Colonic mucosa (tissue), 4 donors: ENCODE measurements around the gene PRLR. TPM values are rescaled to one million over a fixed set of nuclear protein-coding genes. Genes with fewer than 3 reads are reported as not detected.

Experiments
- DNase-seq: peaks from one replicate; pipeline ENCODE4 v3.0.0-alpha.2; 2020
- H3K27ac ChIP-seq: fragments of 200-600 bp; one replicate; pipeline ENCODE4 v1.8.0; 2021
- H3K27me3 ChIP-seq: fragments of 200-600 bp; one replicate; pipeline ENCODE4 v1.8.0; 2021
- H3K36me3 ChIP-seq: fragments of 200-600 bp; one replicate; pipeline ENCODE4 v1.8.0; 2021
- H3K4me1 ChIP-seq: fragments of 200-600 bp; one replicate; pipeline ENCODE4 v1.8.0; 2021; ENCODE audit warnings: mild to moderate bottlenecking
- H3K4me3 ChIP-seq: fragments of 200-600 bp; one replicate; pipeline ENCODE4 v1.8.0; 2021
- H3K9ac ChIP-seq, 2 donors: one replicate each; pipeline ENCODE4 v1.7.0; 2013; ENCODE audit warnings: control low read depth in 2 of 2, low read depth in 2 of 2, low read length in 2 of 2
- H3K9me3 ChIP-seq: fragments of 200-600 bp; one replicate; pipeline ENCODE4 v1.8.0; 2021
- intact Hi-C: fragments of 100-400 bp; cut with DNase I; formaldehyde crosslinking; loops from one replicate; pipeline ENCODE4 v1.14.1; 2022
- total RNA-seq, 2 donors: library from RNA; stranded (reverse); fragmentation: NEBNext Ultra II Directional in 1 of 2; extraction: Animal tissue kit (Norgen Biotek cat#: 25700) in 1 of 2; gene quantifications; one replicate each; pipeline ENCODE4 v1.2.1, GENCODE V29; 2021
- TF ChIP-seq, protein P1 (sequence below): fragments of 200-600 bp; IDR thresholded peaks from one replicate; pipeline ENCODE4 v1.8.0; 2022; ENCODE audit warnings: antibody characterized with exemption, mild to moderate bottlenecking
- donor health status: healthy.
- donor health status: DM: no; HTN: no; CAD: no.
- donor health status: DM: no; HTN: no; CAD: no.

The PRLR gene
- total RNA-seq, 2 donors from 2014 or later, result 23.7 to 38.6 TPM

DNA sequence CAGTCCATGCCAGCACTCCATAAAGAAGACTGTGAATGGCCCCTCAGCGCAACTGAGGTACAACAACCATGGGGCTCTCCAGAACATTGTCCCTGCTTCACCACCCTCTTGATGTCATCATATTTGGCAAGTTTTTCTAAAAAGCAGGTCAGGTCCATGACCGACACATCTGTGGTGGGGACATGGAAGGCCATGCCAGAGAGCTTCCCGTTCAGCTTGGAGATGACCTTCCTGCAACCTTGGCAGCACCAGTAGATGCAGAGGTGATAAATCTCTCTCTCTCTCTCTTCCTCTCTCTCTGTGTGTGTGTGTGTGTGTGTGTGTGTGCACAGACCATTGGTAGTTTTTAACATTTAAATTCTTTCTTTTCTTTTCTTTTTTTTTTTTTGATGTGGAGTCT, 147.1 kb downstream of the PRLR start:
- Histone ChIP-seq H3K27me3 (no peaks in the 10 kb centered on the region), H3K9ac (no peak overlapping the region), H3K27ac (no peak overlapping the region), H3K4me1 (no peaks in the 10 kb centered on the region), H3K9me3 (no peaks in the 10 kb centered on the region), H3K4me3 (no peak overlapping the region), H3K36me3 (no peaks in the 10 kb centered on the region)
- TF ChIP-seq, protein P1, sequence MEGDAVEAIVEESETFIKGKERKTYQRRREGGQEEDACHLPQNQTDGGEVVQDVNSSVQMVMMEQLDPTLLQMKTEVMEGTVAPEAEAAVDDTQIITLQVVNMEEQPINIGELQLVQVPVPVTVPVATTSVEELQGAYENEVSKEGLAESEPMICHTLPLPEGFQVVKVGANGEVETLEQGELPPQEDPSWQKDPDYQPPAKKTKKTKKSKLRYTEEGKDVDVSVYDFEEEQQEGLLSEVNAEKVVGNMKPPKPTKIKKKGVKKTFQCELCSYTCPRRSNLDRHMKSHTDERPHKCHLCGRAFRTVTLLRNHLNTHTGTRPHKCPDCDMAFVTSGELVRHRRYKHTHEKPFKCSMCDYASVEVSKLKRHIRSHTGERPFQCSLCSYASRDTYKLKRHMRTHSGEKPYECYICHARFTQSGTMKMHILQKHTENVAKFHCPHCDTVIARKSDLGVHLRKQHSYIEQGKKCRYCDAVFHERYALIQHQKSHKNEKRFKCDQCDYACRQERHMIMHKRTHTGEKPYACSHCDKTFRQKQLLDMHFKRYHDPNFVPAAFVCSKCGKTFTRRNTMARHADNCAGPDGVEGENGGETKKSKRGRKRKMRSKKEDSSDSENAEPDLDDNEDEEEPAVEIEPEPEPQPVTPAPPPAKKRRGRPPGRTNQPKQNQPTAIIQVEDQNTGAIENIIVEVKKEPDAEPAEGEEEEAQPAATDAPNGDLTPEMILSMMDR, result no peak
- DNase-seq, result no peak
- intact Hi-C loops, result no loop called here

DNA sequence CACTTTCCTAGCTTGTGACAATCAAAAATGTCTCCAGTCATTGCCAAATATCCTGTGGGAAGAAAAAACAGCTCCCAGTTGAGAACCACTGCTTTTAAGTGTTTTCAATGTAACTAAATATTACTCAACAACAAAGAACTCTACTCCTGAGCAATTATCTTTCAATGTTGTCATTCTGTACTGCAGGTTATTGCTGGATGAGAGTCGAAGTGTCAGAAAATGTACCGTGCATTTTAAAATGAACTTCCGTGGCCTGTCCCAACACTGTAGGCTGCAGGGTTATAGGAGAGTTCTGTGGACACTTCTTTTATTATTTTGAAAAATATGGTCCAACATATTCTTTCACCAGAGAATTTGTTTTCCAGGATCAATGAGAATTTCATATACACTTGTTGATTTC, 147.8 kb downstream of the PRLR start:
- Histone ChIP-seq H3K36me3 (no peaks in the 10 kb centered on the region), H3K4me3 (no peak overlapping the region), H3K27me3 (no peaks in the 10 kb centered on the region), H3K27ac (no peak overlapping the region), H3K9me3 (no peaks in the 10 kb centered on the region), H3K9ac (no peak overlapping the region), H3K4me1 (no peaks in the 10 kb centered on the region)
- no peak for DNase-seq
- TF ChIP-seq, protein P1, result no peak
- intact Hi-C loops, result no loop called here

DNA sequence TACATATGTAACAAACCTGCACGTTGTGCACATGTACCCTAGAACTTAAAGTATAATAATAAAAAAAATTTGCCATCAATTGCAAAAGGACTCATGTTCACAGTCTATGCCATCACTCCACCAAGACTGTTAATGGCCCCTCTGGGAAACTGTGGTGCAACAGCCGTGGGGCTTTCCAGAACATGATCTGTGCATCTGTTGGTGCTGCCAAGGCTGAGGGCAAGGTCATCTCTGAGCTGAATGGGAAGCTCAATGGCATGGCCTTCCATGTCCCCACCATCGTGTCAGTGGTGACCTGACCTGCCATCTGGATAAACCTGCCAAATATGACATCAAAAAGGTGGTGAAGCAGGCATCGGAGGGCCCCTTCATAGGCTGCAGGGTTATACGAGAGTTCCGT, 149.2 kb downstream of the PRLR start:
- no peak overlapping the region for H3K9ac ChIP-seq
- no peaks in the 10 kb centered on the region for H3K4me1 ChIP-seq
- TF ChIP-seq, protein P1, result no peak
- no peaks in the 10 kb centered on the region for H3K27me3 ChIP-seq
- no peaks in the 10 kb centered on the region for H3K9me3 ChIP-seq
- no peaks in the 10 kb centered on the region for H3K36me3 ChIP-seq
- no peak for DNase-seq
- H3K4me3 ChIP-seq, result no peak overlapping the region
- H3K27ac ChIP-seq, result no peak overlapping the region
- intact Hi-C loops, result no loop called here

DNA sequence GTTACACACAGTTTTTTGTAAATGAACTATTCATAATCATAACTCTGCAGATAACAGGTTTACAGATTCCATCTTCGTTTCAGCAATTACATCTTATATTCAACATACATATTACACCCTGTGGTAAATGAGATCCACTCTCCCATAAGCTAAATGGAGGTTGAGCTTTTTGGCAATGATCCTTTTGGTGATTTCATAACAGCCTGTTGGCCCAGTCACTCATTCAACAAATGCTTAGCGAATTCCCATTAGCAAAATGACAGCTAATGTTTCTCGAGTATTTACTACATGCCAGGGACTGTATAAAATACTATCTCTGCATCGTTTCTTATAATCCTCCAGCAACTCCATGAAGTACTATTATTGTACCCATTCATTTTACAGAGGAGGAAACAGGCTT, 157.1 kb downstream of the PRLR start:
- TF ChIP-seq, protein P1, result no peak
- H3K27ac ChIP-seq, result no peak overlapping the region
- no peaks in the 10 kb centered on the region for H3K27me3 ChIP-seq
- no peak overlapping the region for H3K9ac ChIP-seq
- H3K4me1 ChIP-seq, result no peaks in the 10 kb centered on the region
- no peak for DNase-seq
- intact Hi-C loops, result no loop called here
- no peaks in the 10 kb centered on the region for H3K36me3 ChIP-seq
- H3K4me3 ChIP-seq, result no peak overlapping the region
- no peaks in the 10 kb centered on the region for H3K9me3 ChIP-seq

DNA sequence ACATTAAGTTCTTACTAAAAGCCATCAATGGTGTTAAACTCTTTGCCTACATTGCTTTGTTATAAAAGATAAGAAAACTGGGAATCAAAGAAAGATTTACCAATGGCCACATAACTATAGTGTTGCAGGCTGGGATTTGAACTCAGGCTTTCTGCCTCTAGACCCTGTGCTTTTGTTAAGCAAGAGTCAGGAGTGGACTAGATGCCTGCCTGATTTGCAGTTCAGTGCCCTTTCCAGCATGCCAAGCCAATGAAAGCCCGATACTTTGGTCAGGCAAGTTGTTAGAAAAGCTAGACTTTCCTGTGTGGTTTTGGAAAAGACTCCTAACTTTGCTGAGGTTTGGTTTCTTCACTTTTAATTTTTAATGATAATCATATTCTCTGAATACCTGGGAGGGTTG, 161.1 kb downstream of the PRLR start:
- Histone ChIP-seq H3K9me3 (no peaks in the 10 kb centered on the region), H3K4me1 (no peaks in the 10 kb centered on the region), H3K27ac (no peak overlapping the region), H3K27me3 (no peaks in the 10 kb centered on the region), H3K9ac (no peak overlapping the region), H3K4me3 (no peak overlapping the region), H3K36me3 (no peaks in the 10 kb centered on the region)
- no peak for DNase-seq
- intact Hi-C loops, result no loop called here
- TF ChIP-seq, protein P1, result no peak

DNA sequence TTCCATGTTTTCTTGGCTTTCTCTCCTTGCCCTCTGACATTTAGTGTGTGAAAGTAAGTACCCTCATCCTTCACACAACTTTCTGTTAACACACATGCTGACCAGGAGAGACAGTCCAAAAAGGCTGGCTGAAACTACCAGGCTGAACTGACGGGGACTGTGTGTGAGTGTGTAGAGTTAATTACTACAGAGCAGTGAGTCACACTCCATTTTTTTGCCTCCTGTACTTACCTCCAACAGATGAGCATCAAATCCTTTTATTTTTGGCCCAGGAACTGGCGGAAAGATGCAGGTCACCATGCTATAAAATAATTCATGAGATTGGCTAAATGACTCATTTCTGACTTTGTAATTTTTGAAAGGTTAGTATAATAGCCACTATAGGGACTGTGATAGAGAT, 162.3 kb downstream of the PRLR start:
- TF ChIP-seq, protein P1, result no peak
- intact Hi-C loops, result no loop called here
- no peak for DNase-seq
- H3K9me3 ChIP-seq, result no peaks in the 10 kb centered on the region
- no peak overlapping the region for H3K9ac ChIP-seq
- H3K36me3 ChIP-seq, result no peaks in the 10 kb centered on the region
- H3K4me1 ChIP-seq, result no peaks in the 10 kb centered on the region
- H3K27me3 ChIP-seq, result no peaks in the 10 kb centered on the region
- no peak overlapping the region for H3K4me3 ChIP-seq
- no peak overlapping the region for H3K27ac ChIP-seq
